Measurements from ENCODE around the gene PRICKLE4.

- TF ChIP-seq CTCF (IDR thresholded peaks at IDR 0.05): no peak
- TF ChIP-seq EZH2 (IDR thresholded peaks at IDR 0.05; ENCODE audit: borderline replicate concordance, insufficient read depth, low read depth, low read length, poor library complexity, severe bottlenecking): no peak
These were observed 34.0 kb downstream of the PRICKLE4 start for GRCh38 chr6:41814629-41815028.

Data from B cell (primary cell).